Stimulated activated CD4-positive, alpha-beta T cell treated with anti-CD3 and anti-CD28 coated beads, Interleukin-4, amount 100 ng/mL, for 24 hours (primary cell): Measurements from ENCODE around the gene TMEM156.
"Not testable (repeated sequence)": the region's sequence is repeated elsewhere in the genome, so short reads cannot be mapped to it uniquely, and the experiment has no call there.

Experiments used
- DNase-seq: peaks from one replicate; pipeline ENCODE4 v3.0.0-alpha.2; 2020

The TMEM156 gene

GRCh38 chr4:39043058-39043860, 11.1 kb upstream of the TMEM156 start:
- no peak for DNase-seq

DNA sequence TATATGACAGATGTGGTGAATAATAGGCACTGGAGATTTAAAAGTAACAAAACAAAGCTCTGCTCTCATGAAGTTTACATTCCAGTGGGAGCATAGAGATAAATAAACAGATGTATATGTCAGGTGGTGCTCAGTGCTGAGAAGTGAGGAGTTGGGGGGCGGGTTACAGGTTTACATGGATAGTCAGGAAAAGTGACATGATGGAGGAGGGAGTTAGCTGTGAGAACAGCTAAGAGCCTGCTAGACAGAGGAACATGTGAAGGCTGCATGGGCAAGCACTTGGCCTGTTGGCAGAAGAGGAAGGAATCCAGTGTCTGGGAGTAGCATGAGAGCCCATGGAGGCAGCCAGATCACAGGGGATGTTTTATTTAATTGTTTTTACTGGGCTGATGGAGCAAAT, 10.2 kb upstream of the TMEM156 start:
- DNase-seq = no peak

DNA sequence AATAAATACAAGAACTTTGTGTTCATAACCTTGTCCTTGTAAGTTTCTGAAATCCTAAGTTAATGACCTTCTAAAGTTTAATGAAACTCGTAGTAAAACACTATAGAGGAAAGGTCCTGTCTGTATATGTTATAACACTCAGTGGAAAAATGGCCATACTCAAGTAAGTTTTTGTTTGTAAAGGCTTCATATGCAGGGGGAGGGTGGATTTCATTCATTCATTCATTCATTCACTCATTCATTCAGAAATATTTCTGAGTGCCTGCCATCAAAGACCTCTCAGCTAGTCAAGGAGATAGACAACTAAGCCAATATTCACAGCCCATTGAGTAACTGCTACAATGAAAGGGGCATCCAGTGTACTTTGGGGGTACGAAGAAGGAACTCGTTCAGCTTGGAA, 6.9 kb upstream of the TMEM156 start:
- DNase-seq = no peak

DNA sequence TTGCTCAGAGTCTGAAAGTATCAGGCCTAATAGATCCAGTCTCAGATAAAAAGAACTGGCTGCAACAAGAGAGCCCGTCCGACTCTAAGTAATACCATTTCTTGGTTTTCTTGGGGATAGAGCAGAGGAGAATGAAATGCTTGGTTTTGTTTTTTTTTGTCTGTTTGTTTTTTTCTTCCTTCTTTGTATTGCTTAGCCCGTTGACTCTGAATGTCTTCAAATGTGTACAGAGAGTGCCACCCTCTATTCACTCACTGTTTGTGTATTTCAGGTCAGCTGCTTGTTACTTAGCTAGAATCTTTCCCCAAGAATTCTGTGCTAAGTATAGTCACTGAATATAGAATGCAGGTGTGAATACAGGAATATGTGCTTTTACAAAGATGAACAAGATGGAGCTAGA, 5.7 kb upstream of the TMEM156 start:
- DNase-seq = no peak

- no peak for DNase-seq
Measured at GRCh38 chr4:39037491-39037825, 5.2 kb upstream of the TMEM156 start.

GRCh38 chr4:39036172-39036571, 4.0 kb upstream of the TMEM156 start:
- no peak for DNase-seq

- not testable (repeated sequence) for DNase-seq
Measured at GRCh38 chr4:39031590-39032020, 604 bp downstream of the TMEM156 start.

DNA sequence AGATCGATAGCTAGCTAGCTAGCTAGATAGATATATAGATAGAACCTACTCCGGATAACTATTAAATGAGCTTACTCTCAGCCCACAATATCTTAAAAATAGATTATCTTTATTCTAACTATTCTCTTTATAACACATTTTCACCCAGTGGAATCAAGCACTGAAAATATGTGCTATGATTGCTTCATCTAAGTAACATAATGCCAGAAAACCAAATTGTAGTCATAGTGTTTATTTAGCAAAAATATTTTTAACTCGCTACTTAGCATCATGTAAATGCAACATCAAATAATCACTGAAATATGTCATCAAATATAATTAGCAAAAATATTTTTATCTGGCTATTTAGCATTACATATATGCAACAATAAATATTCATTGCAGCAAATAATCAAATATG, 1.5 kb downstream of the TMEM156 start:
- DNase-seq = no peak

DNA sequence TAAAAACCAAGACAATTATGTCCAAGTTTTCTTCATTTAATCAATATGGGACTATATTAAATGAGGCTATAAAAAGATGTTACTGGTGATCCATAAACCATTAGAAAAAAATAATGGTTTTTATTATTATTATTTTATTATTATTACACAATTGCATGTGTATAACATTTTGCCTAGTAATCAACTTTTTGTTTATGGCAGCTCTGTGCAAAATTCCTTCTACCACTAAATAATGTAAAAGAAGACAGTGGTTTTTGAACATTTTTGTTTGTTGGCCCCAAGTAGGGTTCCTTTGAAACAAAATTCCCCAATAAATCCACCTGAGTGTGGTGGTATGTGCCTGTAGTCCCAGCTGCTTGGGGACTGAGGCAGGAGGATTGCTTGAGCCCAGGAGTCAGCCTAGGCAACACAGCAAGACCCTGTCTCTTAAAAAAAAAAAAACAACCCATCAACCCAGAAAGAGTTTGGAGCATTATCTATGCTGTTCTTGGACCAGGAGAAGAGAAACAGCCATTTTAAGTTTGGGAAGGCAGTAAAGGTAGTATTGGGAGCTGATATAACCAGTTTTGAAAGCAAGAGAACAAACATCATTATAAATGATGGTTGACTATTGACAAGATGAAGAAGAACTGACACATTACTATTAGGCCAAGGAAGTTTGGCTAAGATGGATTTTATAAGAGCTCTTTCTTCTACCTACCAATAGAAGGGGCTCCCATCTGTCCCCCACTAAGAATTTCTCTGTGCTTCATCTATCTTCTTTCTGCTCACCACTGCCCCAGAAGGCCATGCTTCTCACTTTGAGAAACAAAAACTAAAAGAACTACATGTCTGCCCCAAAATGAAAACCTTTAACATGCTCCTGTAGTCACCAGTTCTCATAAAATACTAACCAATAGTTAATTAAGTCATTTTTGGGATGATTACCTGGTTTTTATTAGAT, 2.2 kb downstream of the TMEM156 start:
- no peak for DNase-seq

- no peak for DNase-seq
Measured at GRCh38 chr4:39026096-39026495, 6.1 kb downstream of the TMEM156 start.

- DNase-seq = no peak
Measured at GRCh38 chr4:39025552-39026085, 6.6 kb downstream of the TMEM156 start.

DNA sequence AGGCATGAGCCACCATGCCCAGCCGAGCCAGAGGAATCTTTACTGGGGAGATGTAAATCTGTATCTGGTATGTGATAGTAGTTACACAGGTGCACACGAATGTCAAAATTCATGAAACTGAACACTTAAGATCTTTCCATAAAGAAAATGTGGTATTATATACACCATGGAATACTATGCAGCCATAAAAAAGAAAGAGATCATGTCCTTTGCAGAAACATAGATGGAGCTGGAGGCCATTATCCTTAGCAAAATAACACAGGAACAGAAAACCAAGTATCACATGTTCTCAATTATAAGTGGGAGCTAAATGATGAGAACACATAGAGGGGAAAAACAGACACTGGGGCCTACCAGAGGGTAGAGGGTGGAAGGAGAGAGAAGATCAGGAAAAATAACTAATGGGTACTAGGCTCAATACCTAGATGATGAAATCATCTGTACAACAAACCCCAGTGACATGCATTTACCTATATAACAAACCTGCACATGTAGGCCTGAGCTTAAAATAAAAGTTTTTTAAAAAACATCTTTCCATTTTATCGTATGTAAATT, 7.8 kb downstream of the TMEM156 start:
- DNase-seq = no peak

DNA sequence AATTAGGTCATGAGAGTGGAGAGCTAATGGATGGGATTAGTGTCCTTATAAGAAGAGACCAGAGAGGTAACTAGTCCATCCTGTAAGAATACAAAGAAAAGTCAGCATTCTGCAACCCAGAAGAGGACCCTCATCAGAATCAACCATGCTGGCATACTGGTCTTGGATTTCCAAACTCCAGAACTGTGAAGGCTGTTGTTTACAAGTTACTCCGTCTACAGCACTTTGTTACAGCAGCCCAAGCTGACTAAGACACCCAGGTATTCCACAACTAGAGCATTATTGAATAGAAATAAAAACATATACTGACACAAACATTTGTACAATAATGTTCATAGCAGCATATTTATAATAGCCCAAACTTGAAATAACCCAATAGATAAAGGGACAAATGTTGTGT, 9.2 kb downstream of the TMEM156 start:
- DNase-seq = no peak

DNA sequence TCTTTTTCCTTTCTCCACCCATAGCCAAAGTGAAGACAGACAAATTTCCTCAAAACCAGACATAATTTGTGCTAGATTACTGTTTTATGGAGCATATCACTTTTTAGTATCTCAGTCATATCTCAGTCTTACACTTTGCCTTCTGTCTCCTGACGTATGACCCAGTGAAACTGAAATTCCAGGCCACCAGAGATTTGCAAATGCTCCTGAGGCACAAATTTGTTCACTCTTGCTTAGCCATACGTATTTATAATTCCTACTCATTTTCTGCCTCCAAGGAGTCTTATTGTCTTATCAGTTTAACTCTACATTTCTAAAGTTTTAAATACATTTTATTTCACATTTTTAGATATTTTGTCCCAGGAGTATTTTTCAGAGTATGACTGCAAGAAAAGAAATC, 10.0 kb downstream of the TMEM156 start:
- no peak for DNase-seq

DNA sequence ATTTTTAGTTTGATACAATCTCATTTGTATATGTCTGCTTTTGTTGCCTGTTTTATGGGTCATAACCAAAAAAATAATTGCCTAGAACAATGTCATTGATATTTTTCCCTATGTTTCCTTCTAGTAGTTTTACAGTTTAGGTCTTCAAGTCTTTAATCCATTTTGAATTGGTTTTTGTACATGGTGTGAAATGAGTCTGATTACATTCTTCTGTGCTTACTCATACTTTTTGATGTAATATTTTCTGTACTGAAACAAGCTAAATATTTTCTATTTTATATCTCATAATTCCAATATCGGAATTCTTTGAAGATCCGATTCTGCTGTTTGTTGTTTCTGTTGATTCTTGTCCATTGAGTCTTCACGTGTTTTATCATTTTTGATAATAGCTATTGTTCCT, 10.6 kb downstream of the TMEM156 start:
- no peak for DNase-seq

DNA sequence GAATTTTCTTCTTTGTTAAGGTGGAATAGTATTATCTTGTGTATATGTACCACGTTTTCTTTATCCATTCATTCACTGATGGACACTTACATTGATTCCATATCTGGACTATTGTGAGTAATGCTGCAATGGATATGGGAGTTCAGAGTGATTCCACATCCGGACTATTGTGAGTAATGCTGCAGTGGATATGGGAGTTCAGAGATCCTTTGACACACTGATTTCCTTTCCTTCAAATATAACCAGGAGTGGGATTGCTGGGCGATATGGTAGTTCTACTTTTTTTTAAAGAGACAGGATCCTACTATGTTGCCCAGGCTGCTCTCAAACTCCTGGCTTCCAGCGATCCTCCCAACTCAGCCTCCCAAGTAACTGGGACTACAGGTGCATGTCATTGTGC, 12.1 kb downstream of the TMEM156 start:
- DNase-seq = no peak

- DNase-seq = no peak
Measured at GRCh38 chr4:39014028-39014427, 18.2 kb downstream of the TMEM156 start.

DNA sequence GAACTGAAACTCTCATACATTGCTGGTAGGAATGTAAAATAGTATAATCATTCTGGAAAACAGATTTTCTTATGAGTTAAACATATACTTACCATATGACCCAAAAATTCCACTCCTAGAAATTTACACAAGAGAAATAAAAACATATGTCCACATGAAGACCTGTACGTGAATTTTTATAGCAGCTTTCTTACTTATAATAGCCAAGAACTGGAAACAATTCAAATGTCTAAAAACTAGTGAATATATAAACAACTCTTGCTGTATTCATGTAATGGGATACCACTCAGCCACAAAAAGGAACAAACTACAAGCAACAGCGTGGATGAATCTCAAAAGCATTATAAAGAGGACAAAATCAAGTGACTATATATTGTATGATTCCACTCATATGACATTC, 27.5 kb downstream of the TMEM156 start:
- no peak for DNase-seq

DNA sequence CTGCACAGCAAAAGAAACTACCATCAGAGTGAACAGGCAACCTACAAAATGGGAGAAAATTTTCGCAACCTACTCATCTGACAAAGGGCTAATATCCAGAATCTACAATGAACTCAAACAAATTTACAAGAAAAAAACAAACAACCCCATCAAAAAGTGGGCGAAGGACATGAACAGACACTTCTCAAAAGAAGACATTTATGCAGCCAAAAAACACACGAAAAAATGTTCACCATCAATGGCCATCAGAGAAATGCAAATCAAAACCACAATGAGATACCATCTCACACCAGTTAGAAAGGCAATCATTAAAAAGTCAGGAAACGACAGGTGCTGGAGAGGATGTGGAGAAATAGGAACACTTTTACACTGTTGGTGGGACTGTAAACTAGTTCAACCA, 30.2 kb downstream of the TMEM156 start:
- not testable (repeated sequence) for DNase-seq

- DNase-seq = no peak
Measured at GRCh38 chr4:38995660-38996005, 36.6 kb downstream of the TMEM156 start.

GRCh38 chr4:38994135-38994534, 38.1 kb downstream of the TMEM156 start:
- DNase-seq = no peak

GRCh38 chr4:38993683-38994082, 38.5 kb downstream of the TMEM156 start:
- no peak for DNase-seq

DNA sequence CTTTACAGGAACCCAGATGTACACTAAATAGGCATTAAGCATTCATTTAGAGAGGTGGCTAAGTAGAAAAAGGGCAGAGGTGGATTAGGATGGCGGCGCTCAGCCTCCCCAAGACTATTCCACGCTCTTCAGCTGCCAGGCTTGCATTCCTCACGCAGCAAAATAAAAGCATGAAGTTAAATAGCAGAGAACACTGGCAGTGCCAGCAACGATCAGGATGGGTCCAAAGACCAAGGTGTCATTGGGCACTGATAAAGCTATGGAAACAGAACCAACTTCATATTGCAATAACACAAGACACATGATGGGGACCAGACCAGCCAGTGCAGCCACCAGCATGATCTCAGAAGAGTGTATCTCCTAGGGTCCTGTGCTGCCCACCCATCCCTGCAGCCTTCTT, 42.0 kb downstream of the TMEM156 start:
- DNase-seq = no peak

DNA sequence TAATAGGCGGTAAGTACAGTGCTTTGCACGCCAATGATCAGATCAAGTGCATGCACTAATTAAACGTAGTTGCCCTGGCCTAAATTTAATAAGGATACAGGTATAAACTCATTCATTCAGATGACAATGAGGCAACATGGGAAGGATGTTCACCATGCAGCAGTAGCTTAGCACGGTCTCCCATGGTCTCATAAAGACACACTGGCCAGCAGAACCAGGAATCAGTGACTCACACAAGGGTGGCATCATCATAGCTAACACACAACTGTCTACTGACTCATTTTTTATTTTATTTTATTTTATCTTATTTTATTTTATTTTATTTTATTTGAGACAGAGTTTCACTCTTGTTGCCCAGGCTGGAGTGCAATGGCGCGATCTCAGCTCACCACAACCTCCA, 42.7 kb downstream of the TMEM156 start:
- DNase-seq = no peak
